Renal pelvis (tissue), 3 donors: ENCODE measurements around the gene POMGNT2. TPM values are rescaled to one million over a fixed set of nuclear protein-coding genes. Genes with fewer than 3 reads are reported as not detected.

Experiments
- polyA plus RNA-seq, 3 donors: library from polyadenylated mRNA; unstranded; fragments of 120-200 nt; gene quantifications; one replicate each; pipeline ENCODE4 v1.2.1, GENCODE V29; 2013; ENCODE audit not compliant: insufficient read length in 3 of 3

The POMGNT2 gene
- polyA plus RNA-seq, 3 donors: 23.2 to 26.1 (median 24.8) TPM

Other genes starting within 250 kb of the POMGNT2 start
- gene CYP8B1, start 230.2 kb downstream of the POMGNT2 start, polyA plus RNA-seq: 1 to 10 TPM in 2 of 3 donors, under 1 TPM in 1; 0.84 to 1.5 (median 1.3) TPM
- 10 to 100 TPM; 21.0 to 43.6 (median 38.2) TPM for gene ZNF662, start 199.9 kb downstream of the POMGNT2 start, polyA plus RNA-seq
- 1 to 10 TPM; 4.5 to 5.4 (median 4.9) TPM for gene GASK1A, start 126.8 kb downstream of the POMGNT2 start, polyA plus RNA-seq
- gene SNRK, start 180.5 kb upstream of the POMGNT2 start, polyA plus RNA-seq: 10 to 100 TPM; 45.5 to 53.1 (median 53.1) TPM